ENCODE measurements around the gene SCAPER.

The SCAPER gene

DNA sequence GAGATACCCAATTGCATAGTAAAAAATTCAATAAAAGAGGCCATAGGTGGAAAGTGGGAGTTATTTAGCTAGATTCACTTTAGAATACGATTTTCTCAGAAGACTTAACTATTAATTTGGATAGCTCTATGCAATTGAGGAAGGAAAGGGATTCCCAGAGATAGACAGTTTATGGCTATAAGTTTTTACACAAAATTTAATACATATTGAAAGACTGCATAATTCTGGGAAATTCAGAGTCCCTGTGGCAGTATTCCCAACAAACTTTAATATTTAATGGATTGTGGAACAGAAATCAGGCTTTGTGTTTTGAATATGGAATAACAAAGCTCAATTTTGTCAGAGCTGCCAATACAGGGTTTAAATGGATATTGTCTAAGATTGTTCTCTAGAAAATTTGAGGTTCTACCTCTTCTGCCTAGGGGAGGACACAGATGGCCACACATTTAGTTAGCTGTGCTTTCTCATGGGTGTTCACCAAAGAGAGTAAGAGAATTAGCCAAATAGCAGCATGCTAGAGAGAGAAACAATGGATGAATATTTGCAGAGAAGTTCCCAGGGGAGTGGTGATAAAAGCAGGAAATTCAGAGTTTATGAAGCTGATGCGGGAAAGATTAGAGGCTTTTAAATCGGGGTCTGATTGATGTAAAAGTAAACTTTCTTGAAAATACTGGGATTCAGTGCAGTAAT is 560.1 kb downstream of the SCAPER start:
- no peak overlapping the region for H3K27ac ChIP-seq (ENCODE audit: low read length)
- no peaks in the 10 kb centered on the region for H3K36me3 ChIP-seq (ENCODE audit: control insufficient read depth, insufficient read depth, low read length)
- peaks cover 13% of the 10 kb centered on the region for H3K4me1 ChIP-seq (ENCODE audit: control insufficient read depth, insufficient read depth, low read length)
- DNase-seq (ENCODE audit: low read depth, low spot score), result no peak
- no peak overlapping the region for H3K4me3 ChIP-seq (ENCODE audit: low read length)
- no peaks in the 10 kb centered on the region for H3K9me3 ChIP-seq (ENCODE audit: control insufficient read depth, insufficient read depth, low read length)
- peaks cover 61% of the 10 kb centered on the region for H3K27me3 ChIP-seq (ENCODE audit: control insufficient read depth, insufficient read depth, low read length)
- no CpG with 5 or more reads among the region's 3 CpGs for WGBS (ENCODE audit: insufficient coverage, insufficient read length)

DNA sequence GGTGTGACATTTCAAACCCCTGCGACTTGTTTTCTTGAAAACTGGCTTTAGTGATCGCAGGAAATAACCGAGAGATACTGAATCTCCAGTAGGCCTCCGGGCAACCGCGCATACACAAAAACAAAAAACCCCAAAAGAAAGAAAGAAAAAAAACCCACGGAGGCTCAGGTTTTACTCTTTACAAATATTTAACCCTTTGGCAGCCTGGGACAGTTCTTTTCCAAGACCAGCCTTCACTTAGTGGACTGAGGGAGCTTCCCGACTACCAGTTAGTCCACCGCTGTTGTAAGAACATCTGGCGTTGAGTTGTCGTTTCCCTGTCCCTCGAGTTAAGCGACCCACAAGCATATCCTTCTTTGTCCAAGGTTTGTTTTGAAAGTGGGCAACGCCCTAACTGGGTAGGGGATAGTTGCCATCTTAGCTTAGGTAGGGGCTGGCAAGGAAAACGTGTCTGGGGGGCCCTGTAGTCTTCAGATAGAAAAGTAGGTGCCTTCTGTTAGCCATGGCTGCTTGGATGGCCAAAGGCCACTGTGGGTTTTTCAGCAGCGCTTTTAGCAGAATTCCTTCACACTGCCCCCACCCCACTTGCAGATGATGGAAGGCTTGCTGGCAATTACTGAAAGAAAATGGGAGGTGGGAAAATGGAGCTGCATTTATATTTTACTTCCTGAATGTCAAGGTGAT is 561.7 kb downstream of the SCAPER start:
- H3K4me3 ChIP-seq (ENCODE audit: low read length), result no peak overlapping the region
- WGBS (ENCODE audit: insufficient coverage, insufficient read length), result no CpG with 5 or more reads among the region's 16 CpGs
- DNase-seq (ENCODE audit: low read depth, low spot score), result no peak
- peaks cover 74% of the 10 kb centered on the region for H3K27me3 ChIP-seq (ENCODE audit: control insufficient read depth, insufficient read depth, low read length)
- H3K9me3 ChIP-seq (ENCODE audit: control insufficient read depth, insufficient read depth, low read length), result no peaks in the 10 kb centered on the region
- H3K36me3 ChIP-seq (ENCODE audit: control insufficient read depth, insufficient read depth, low read length), result no peaks in the 10 kb centered on the region
- peaks cover 14% of the 10 kb centered on the region for H3K4me1 ChIP-seq (ENCODE audit: control insufficient read depth, insufficient read depth, low read length)
- H3K27ac ChIP-seq (ENCODE audit: low read length), result no peak overlapping the region

DNA sequence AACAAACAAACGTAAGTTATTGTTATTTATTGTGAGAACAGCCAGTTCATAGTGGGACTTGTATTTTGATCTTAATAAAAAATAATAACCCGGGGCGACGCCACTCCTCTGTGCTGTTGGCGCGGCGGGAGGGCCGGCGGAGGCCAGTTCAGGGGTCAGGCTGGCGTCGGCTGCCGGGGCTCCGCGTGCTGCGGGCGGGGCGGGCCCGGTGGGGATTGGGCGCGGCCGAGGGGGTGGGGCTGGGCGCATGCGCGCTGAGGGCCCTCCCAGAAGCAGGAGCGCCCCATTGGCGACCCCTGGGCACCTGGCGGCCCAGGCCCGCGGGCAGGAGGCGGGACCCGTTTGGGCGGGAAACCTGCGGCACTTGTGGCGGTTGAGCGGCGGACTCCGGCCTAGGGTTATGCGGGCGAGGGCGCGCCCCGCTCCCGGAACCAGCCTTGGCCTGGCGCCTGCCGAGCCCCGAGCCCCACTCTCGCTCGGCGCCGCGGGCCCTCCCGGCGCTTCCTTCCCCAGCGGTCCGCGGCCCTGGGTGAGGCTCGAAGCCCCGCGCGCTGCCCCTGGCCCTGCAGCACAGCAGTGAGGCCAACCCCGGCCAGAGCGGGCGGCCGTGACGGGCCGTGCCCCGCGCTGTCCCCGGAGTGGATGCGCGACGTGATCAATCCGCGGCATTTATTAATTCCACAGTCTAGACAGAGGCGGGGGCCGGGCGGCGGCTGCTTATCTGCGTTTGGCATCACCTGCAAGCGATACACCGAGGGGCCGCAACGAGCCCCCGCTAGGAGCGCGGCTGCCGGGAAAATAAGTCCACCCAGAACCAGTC is 562.5 kb downstream of the SCAPER start:
- DNase-seq (ENCODE audit: low read depth, low spot score), result no peak
- no peak overlapping the region for H3K27ac ChIP-seq (ENCODE audit: low read length)
- WGBS (ENCODE audit: insufficient coverage, insufficient read length), result no CpG with 5 or more reads among the region's 87 CpGs
- H3K4me3 ChIP-seq (ENCODE audit: low read length), result no peak overlapping the region
- no peaks in the 10 kb centered on the region for H3K36me3 ChIP-seq (ENCODE audit: control insufficient read depth, insufficient read depth, low read length)
- H3K4me1 ChIP-seq (ENCODE audit: control insufficient read depth, insufficient read depth, low read length), result peaks cover 18% of the 10 kb centered on the region
- H3K9me3 ChIP-seq (ENCODE audit: control insufficient read depth, insufficient read depth, low read length), result no peaks in the 10 kb centered on the region
- peaks cover 78% of the 10 kb centered on the region for H3K27me3 ChIP-seq (ENCODE audit: control insufficient read depth, insufficient read depth, low read length)

GRCh38 chr15:76342058-76342381 is 563.1 kb downstream of the SCAPER start:
- H3K27me3 ChIP-seq (ENCODE audit: control insufficient read depth, insufficient read depth, low read length), result peaks cover 81% of the 10 kb centered on the region
- H3K36me3 ChIP-seq (ENCODE audit: control insufficient read depth, insufficient read depth, low read length), result no peaks in the 10 kb centered on the region
- WGBS (ENCODE audit: insufficient coverage, insufficient read length), result no CpG with 5 or more reads among the region's 20 CpGs
- peaks cover 19% of the 10 kb centered on the region for H3K4me1 ChIP-seq (ENCODE audit: control insufficient read depth, insufficient read depth, low read length)
- DNase-seq (ENCODE audit: low read depth, low spot score), result no peak
- H3K4me3 ChIP-seq (ENCODE audit: low read length), result no peak overlapping the region
- no peak overlapping the region for H3K27ac ChIP-seq (ENCODE audit: low read length)
- H3K9me3 ChIP-seq (ENCODE audit: control insufficient read depth, insufficient read depth, low read length), result no peaks in the 10 kb centered on the region

- WGBS (ENCODE audit: insufficient coverage, insufficient read length), result no CpG with 5 or more reads among the region's 42 CpGs
- Histone ChIP-seq H3K4me3 (ENCODE audit: low read length) (peak overlapping the region; percentile 27), H3K36me3 (ENCODE audit: control insufficient read depth, insufficient read depth, low read length) (no peaks in the 10 kb centered on the region)
Measured at GRCh38 chr15:76341366-76342057, 563.6 kb downstream of the SCAPER start.

GRCh38 chr15:76340803-76341365 is 564.3 kb downstream of the SCAPER start:
- H3K27ac ChIP-seq (ENCODE audit: low read length), result no peak overlapping the region
- H3K4me3 ChIP-seq (ENCODE audit: low read length), result peak overlapping the region; percentile 21; the same call in 1 of the 2 replicates
- peaks cover 19% of the 10 kb centered on the region for H3K4me1 ChIP-seq (ENCODE audit: control insufficient read depth, insufficient read depth, low read length)
- DNase-seq (ENCODE audit: low read depth, low spot score), result no peak
- WGBS (ENCODE audit: insufficient coverage, insufficient read length), result no CpG with 5 or more reads among the region's 35 CpGs
- H3K36me3 ChIP-seq (ENCODE audit: control insufficient read depth, insufficient read depth, low read length), result no peaks in the 10 kb centered on the region
- no peaks in the 10 kb centered on the region for H3K9me3 ChIP-seq (ENCODE audit: control insufficient read depth, insufficient read depth, low read length)
- H3K27me3 ChIP-seq (ENCODE audit: control insufficient read depth, insufficient read depth, low read length), result peaks cover 83% of the 10 kb centered on the region

More at GRCh38 chr15:76341366-76342057, 563.6 kb downstream of the SCAPER start:
- peaks cover 19% of the 10 kb centered on the region for H3K4me1 ChIP-seq (ENCODE audit: control insufficient read depth, insufficient read depth, low read length)
- no peaks in the 10 kb centered on the region for H3K9me3 ChIP-seq (ENCODE audit: control insufficient read depth, insufficient read depth, low read length)
- no peak overlapping the region for H3K27ac ChIP-seq (ENCODE audit: low read length)
- no peak for DNase-seq (ENCODE audit: low read depth, low spot score)
- H3K27me3 ChIP-seq (ENCODE audit: control insufficient read depth, insufficient read depth, low read length), result peaks cover 83% of the 10 kb centered on the region

DNA sequence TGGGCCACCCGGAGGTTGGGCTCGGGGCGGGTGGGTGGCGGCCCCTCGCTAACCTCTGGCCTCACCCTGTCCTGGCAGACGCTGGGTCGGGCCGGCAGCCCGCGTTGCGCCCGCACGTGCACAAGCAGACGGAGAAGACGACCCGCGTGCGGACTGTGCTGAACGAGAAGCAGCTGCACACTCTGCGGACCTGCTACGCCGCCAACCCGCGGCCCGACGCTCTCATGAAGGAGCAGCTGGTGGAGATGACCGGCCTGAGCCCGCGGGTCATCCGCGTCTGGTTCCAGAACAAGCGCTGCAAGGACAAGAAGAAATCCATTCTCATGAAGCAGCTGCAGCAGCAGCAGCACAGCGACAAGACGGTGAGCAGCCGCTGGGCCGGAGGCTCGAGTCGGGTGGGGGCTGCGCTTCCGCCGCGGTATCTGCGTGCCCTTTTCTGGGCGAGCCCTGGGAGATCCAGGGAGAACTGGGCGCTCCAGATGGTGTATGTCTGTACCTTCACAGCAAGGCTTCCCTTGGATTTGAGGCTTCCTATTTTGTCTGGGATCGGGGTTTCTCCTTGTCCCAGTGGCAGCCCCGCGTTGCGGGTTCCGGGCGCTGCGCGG is 564.8 kb downstream of the SCAPER start:
- DNase-seq (ENCODE audit: low read depth, low spot score), result no peak
- H3K9me3 ChIP-seq (ENCODE audit: control insufficient read depth, insufficient read depth, low read length), result no peaks in the 10 kb centered on the region
- peak overlapping the region; percentile 3; the same call in 1 of the 2 replicates for H3K4me3 ChIP-seq (ENCODE audit: low read length)
- H3K27ac ChIP-seq (ENCODE audit: low read length), result no peak overlapping the region
- no CpG with 5 or more reads among the region's 53 CpGs for WGBS (ENCODE audit: insufficient coverage, insufficient read length)
- H3K4me1 ChIP-seq (ENCODE audit: control insufficient read depth, insufficient read depth, low read length), result peaks cover 19% of the 10 kb centered on the region
- no peaks in the 10 kb centered on the region for H3K36me3 ChIP-seq (ENCODE audit: control insufficient read depth, insufficient read depth, low read length)
- peaks cover 77% of the 10 kb centered on the region for H3K27me3 ChIP-seq (ENCODE audit: control insufficient read depth, insufficient read depth, low read length)

DNA sequence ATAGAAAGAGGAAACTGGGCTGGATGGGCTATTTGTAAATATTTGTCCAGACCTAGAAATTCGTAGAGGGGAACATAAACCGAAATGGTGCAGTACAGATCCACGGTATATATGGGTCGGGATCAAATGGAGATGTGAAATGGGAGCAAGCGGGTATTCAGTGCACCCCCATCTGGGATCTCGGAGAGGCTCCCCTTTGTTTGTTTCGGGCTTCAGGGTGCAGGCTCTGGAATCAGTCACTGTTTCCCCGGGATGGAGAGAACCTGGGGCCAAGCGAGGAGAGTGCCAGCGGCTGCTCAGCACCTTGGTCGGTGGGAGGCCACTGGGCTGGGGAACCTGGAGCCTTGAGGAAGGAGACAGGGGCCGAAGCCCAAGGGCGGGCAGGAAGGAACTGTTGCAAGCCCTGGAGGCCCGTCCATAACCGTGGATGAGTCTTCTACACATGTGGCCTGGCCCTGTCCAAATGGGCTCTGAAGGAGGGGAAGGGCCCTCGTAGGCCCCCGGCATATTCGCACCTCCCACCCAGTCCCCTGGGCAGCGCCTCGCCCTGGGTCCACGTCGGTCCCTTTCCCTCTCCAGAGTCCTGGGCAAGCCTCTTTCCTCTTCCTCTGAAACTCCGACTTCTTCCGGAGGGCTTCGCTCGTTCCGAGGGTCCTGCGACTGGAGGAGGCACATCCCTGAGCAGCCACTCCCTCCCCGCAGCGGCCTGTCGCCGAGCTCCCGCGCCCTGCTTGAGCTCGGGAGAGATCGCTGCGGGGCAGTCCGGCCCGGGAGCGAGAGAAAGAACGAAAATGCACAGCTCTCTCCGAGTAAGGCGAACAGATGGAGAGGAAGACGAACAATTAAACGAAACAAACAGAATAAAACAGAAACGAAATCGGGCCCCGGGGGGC is 565.6 kb downstream of the SCAPER start:
- Histone ChIP-seq H3K36me3 (ENCODE audit: control insufficient read depth, insufficient read depth, low read length) (no peaks in the 10 kb centered on the region), H3K27me3 (ENCODE audit: control insufficient read depth, insufficient read depth, low read length) (peaks cover 73% of the 10 kb centered on the region), H3K9me3 (ENCODE audit: control insufficient read depth, insufficient read depth, low read length) (no peaks in the 10 kb centered on the region), H3K27ac (ENCODE audit: low read length) (no peak overlapping the region), H3K4me1 (ENCODE audit: control insufficient read depth, insufficient read depth, low read length) (peaks cover 19% of the 10 kb centered on the region), H3K4me3 (ENCODE audit: low read length) (peak overlapping the region; percentile 1; the same call in 1 of the 2 replicates)
- WGBS (ENCODE audit: insufficient coverage, insufficient read length), result no CpG with 5 or more reads among the region's 48 CpGs
- DNase-seq (ENCODE audit: low read depth, low spot score), result no peak
